GM23338 (cell line): Measurements from ENCODE around the gene SORT1.

Experiments
- CREB1 ChIP-seq: fragments of 250-450 bp; sonication (Bioruptor Pico); IDR thresholded peaks from 2 replicates; pipeline ENCODE4 v1.5.0; 2020; ENCODE audit warnings: low read depth, mild to moderate bottlenecking, moderate library complexity
- CTCF ChIP-seq, 2 experiments: fragments of 200-600 bp in 1 of 2; sonication (generic) in 1 of 2; conservative IDR thresholded peaks; 2 replicates each; pipeline versions ENCODE4 v1.5.1 to v1.6.1; 2016 to 2017; ENCODE audit warnings: antibody characterized with exemption in 2 of 2, low read depth in 2 of 2, mild to moderate bottlenecking in 2 of 2, moderate library complexity in 1 of 2
- EZH2 ChIP-seq: fragments of 200-600 bp; sonication (generic); IDR thresholded peaks from one replicate; pipeline ENCODE4 v1.8.0; 2017; ENCODE audit warnings: antibody characterized with exemption, mild to moderate bottlenecking, low read depth; ENCODE audit not compliant: unreplicated experiment
- JUNB ChIP-seq: IDR thresholded peaks from one replicate; pipeline ENCODE4 v1.6.1; 2016; ENCODE audit warnings: antibody characterized with exemption; ENCODE audit not compliant: unreplicated experiment
- POLR2AphosphoS5 ChIP-seq: IDR thresholded peaks from 2 replicates; pipeline ENCODE4 v1.6.1; 2016; ENCODE audit warnings: antibody characterized with exemption, low read depth
- REST ChIP-seq: IDR thresholded peaks from one replicate; pipeline ENCODE4 v1.6.1; 2018; ENCODE audit warnings: antibody characterized with exemption; ENCODE audit not compliant: unreplicated experiment
- ZNF114 ChIP-seq: fragments of 250-450 bp; sonication (Bioruptor Pico); IDR thresholded peaks from 2 replicates; pipeline ENCODE4 v1.5.0; 2020; ENCODE audit warnings: mild to moderate bottlenecking, moderate library complexity

GRCh38 chr1:109373126-109373525, 24.6 kb downstream of the SORT1 start:
- no peak for TF ChIP-seq CTCF (conservative IDR thresholded peaks at IDR 0.05; ENCODE audit: low read depth in 2 of 2)
- no peak for TF ChIP-seq ZNF114
- TF ChIP-seq EZH2: no peak
- no peak for TF ChIP-seq POLR2AphosphoS5
- no peak for TF ChIP-seq CREB1 (CRISPR knock-in tag)
- no peak for TF ChIP-seq REST
- no peak for TF ChIP-seq JUNB
